Muscle of arm (tissue), 12 donors: ENCODE measurements around the gene KIF26B. TPM values are rescaled to one million over a fixed set of nuclear protein-coding genes. Genes with fewer than 3 reads are reported as not detected.

Source experiments
- DNase-seq: peaks from one replicate; pipeline ENCODE4 v3.0.0-alpha.2; 2013
- polyA plus RNA-seq, 12 donors: library from polyadenylated mRNA; unstranded; fragments of 120-200 nt; gene quantifications; one replicate each; pipeline ENCODE4 v1.2.1, GENCODE V29; 2013; ENCODE audit not compliant: insufficient read length in 12 of 12

The KIF26B gene
- polyA plus RNA-seq, 12 donors: 0.94 to 7.8 (median 1.1) TPM; not detected in 1

DNA sequence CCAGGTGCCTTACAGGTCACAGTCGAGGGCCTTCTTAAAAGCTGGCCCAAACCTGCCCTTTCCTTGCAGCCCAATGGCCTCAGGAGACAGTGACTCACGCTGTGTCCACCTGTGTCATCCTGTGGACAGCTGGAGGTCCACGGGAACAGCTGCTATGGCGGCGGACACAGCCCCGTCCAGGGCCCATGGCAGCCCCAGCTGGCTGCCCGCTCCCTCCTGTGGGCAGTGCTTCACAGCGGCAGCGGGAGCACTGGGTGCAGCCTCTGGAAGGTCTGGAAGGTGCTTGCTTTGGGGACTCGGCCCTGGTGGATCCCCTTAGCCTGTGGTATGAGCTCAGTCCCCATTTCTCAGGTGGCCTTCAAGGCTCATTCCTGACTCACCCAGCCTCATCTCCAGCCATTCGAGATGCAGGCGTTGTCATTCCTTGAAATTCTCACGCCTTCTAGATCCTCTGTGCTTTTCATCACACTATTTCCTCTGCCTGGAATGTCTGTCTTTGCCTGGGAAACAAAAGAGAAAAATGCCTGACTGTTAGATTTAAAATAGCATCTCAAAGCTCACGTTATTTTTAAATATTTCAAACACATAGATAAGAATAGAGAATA is 86.8 kb downstream of the KIF26B start:
- DNase-seq: no peak

- DNase-seq: no peak
These were observed 88.2 kb downstream of the KIF26B start for GRCh38 chr1:245242989-245243388.

GRCh38 chr1:245245021-245245667 is 90.4 kb downstream of the KIF26B start:
- DNase-seq: no peak

- no peak for DNase-seq
These were observed 91.6 kb downstream of the KIF26B start for GRCh38 chr1:245246433-245246832.

DNA sequence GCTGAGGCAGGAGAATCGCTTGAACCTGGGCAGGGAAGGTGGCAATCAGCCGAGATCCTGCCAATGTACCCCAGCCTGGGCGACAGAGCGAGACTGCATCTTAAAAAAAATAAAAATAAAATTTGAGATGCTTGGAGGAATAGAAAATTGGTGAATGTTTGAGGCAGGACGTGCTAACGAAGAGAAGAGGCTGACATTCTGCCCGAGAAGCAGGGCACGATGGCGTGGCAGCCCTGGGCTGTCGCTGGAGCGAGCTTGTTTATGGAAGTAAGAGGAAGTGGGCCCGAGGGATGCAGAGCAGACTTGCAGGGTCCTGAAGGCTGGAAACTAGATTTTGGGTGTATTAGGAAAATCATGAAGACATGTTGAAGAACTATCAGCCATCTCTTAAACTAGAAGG is 92.6 kb downstream of the KIF26B start:
- no peak for DNase-seq

DNA sequence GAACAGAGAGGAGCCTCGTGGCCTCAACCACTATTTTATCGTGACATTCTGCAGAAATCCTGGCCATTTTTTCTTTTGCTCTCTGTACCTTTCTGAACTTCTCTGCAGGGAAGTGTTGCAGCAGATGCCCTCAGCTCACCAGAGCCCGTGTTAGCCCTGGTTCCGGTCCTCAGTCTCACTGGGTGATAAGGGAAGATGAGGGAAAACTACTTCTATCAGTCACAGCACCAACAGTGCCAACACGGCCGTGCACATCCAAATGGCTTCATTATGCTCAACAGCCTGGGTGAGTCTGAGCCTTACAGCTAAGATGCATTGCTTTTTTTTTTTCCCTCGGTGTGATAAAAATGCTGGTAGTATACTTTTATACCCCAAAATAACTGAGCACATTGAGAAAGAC is 93.0 kb downstream of the KIF26B start:
- no peak for DNase-seq

- no peak for DNase-seq
These were observed 93.5 kb downstream of the KIF26B start for GRCh38 chr1:245248231-245248731.

GRCh38 chr1:245255783-245256182 is 101.0 kb downstream of the KIF26B start:
- no peak for DNase-seq

DNA sequence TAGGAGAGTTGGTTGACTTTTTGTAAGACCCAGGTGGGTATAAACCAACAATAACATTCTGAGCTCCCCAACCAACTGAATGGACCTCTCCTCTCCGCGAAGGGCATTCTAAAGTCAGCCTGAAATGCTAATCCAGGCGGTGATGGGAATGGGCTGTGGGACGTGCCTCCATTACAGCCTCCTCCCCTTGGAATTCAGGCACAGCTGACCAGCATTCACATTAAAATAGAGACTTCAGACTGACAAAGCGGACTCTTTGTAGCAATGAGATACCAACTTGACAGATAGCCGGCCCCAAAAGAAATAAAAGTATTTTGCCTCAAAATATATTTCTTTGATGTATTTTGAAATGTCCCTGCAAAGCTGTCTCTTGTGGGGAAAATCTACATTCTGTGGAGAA is 101.7 kb downstream of the KIF26B start:
- no peak for DNase-seq

DNA sequence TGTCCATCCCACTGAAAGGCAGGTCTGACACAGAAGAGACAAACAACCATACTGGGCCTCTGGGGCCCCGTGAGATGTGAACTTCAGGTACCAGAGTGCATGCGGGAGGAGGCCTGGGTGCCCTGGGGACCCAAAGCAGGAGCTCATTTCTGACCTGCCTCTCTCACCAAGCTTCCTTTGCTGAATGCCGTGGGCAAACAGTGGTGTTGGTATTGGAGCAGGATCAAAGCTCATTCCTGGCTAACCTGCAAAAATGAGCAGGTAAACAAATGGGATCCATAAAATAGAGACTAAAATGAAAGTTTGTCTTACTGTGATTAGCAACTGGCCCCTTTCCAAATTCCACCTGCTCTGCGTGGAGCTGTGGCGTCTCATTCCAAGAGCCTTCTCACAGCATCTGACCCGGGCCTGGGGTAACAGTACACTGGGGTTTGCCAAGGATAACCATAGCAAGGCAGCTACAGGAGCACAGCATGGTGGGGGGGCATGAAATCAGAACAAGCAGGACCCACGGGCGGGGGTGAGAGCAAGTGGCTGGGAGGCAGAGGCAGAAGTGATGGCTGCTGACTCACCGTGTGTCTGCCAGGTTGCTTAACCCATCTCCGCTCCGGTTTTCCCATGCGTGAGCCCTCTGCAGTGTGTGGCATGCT is 103.6 kb downstream of the KIF26B start:
- DNase-seq: no peak

DNA sequence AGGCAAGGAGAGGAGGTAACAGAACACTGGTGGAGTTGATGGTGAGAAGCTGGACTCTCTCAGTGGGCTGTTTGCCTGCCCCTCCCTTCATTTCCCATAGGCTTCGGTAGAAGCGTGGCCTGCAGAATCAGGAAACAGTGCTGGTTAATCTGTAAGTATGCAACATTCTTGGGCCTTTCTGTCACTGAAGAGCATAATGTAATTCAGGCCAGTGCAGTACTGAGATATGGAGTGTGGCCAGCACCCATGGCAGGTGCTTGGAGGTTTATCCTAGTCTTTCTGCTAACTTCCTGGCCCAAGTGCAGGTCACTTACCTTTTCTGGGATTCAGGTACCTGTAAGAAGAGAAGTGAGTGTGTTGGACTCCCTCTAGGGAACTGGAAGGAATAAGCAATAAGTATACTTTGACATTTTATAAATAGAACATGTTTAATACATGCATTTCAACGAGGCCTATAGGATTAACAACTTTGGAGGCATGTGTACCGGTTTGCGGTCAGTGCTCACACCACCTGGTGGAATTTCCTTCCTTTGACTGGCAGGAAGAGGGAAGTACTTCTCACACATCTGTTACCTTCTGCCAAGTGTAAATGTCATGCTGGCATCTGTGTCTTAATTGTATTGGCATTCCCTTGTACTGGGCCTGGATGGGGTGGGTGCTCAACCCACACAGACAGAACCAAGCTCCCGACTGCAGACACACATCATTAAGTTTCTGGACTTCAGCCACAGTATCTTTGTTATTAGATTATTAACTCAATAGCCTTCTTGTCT is 105.5 kb downstream of the KIF26B start:
- DNase-seq: no peak

DNA sequence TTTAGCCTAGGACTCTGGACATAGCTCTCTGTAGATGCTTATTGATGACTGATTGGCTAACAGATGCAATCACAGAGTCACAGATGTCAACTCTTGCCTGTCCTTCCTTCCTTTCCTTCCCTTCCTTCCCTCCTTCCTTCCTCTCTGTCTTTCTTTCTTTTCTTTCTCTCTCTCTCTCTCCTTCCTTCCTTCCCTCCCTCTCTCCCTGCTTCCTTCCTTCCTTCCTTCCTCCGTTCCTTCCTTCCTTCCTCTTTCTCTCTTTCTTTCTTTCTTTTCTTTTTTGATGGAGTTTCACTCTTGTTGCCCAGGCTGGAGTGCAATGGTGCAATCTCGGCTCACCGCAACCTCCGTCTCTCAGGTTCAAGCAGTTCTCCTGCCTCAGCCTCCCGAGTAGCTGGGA is 106.1 kb downstream of the KIF26B start:
- no peak for DNase-seq

GRCh38 chr1:245261786-245262185 is 107.0 kb downstream of the KIF26B start:
- DNase-seq: no peak

DNA sequence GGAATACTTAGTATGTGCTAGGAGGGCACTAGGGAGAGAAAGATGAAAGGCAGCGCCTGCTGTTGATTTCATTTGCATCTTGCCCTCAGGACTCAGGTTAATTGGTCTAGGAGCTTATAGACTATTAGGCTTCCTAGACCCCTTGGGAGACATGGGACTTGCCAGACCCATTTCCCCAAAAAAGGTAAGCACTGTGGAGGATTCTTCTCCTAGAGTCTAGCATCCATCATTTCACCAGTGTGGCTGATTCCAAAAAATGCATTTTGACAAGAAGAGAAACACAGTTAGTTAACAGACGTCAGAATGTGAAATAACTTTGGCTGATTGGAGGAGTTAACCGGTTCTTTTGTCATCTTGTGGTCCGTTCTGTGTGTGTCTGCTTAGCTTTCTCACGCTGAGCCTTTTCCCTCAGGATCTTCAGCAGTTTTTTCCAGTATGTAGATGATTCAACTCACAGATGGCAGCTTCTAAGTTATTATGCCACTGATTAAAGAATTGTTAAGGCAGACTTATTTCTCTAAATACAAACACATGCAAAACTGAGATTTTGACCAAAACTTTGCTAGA is 108.8 kb downstream of the KIF26B start:
- DNase-seq: no peak

DNA sequence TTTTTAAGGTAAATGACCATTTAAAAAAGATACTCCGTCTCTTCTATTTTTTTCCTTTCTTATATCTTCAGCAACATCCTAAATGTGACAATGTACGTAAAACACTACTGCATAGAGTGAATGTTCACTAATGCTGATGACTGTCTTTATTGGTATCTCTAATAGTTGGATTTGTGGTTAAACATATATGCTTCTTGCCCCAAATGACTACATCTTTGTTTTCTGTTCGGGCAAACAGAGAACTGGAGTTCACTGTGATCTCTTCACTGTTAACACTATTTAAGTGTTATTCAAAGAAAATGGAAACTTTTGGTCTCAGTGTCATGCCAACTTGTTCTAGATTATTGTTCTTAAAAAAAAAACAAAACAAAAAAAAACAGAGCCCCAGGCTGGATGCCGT is 109.4 kb downstream of the KIF26B start:
- DNase-seq: no peak

GRCh38 chr1:245266105-245266504 is 111.3 kb downstream of the KIF26B start:
- no peak for DNase-seq

DNA sequence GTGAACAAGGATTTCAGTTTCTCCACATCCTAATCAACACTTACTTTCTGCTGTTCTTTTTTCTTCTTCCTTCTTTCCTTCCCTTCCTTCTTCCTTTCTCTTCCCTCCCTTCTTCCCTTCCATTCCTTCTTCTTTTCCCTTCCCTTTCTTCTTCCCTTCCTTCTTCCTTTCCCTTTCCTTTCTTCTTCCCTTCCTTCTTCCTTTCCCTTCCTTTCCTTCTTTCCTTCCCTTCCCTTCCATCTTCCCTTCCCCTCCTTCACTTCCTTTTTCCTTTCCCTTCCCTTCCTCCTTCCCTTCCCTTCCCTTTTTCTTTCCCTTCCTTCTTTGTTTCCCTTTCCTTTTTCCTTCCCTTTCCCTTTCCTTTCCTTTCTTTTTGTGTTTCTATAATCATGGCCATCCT is 115.3 kb downstream of the KIF26B start:
- no peak for DNase-seq

GRCh38 chr1:245270972-245271371 is 116.2 kb downstream of the KIF26B start:
- DNase-seq: no peak

GRCh38 chr1:245272676-245273075 is 117.9 kb downstream of the KIF26B start:
- no peak for DNase-seq

- DNase-seq: no peak
These were observed 121.7 kb downstream of the KIF26B start for GRCh38 chr1:245276445-245276844.

DNA sequence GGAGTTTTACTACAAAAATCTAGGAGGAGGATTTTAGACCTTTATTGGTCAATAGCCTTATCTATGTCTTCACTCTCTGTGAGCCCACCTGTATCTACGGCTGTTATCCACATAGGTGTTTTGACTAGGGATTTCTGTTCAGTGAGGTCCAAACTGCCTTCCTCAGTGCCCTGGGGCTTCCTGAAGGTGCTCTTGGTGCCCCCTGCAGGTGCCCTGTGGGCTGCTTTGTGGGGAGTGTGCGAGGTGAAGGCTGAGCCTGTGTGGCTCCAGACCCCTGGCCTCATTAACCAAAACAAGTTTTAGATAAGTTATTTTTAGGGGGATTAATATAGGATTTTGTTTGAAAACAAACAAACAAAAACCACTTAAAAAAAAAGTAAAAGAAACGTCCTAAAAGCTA is 122.5 kb downstream of the KIF26B start:
- DNase-seq: no peak

DNA sequence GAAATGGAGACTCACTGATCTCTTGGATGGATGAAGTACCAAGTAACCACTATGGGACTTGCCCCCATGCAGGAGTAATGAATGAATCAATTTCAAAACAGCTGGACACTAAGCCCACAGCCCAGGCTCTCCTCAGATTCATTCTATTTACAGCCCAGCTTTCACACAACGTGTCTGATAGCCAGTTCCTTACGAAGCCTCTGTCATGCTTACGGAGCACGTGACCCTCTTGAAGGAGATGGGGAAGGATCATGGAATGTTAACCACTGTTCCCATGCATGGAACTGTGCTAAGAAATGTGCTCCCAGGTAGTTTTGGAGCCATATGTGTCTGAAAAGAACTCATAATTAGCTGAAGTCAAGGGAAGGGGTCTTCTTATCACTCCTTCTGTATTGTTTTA is 124.1 kb downstream of the KIF26B start:
- DNase-seq: no peak
